ENCODE data around the gene CX3CR1.

GRCh38 chr3:39221141-39221530, 58.7 kb downstream of the CX3CR1 start:
- TF ChIP-seq CTCF (IDR thresholded peaks at IDR 0.05) (no peak), POLR2A (IDR thresholded peaks at IDR 0.05) (no peak), POLR2AphosphoS5 (IDR thresholded peaks at IDR 0.05) (no peak)
